GM21515 (cell line): ENCODE data around the gene TTC23.

Experiments
- ATAC-seq: cut with Tn5 transposase; IDR thresholded peaks from one replicate; pipeline ENCODE4 v1.9.1; 2021; ENCODE audit not compliant: unreplicated experiment

Gene TTC23

DNA sequence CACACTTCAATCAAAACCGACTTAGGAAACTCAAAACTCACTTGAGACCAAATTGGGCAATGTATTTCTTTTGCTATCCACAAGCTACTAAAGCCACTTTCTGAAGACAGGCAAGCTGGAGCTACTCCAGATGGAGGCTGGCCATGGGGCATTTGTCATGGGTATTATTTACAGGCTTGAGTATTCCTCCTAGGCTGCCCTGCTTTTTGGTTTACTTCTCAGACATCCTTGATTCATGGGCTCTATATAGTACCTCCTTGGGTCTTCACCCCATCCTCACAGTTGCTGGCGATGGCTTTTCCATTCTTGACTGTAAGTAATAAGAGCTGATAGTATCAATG lies 163.1 kb downstream of the TTC23 start:
- ATAC-seq: no peak
